Right lobe of liver (tissue), 6 donors: ENCODE measurements around the gene SLC11A2. TPM values are rescaled to one million over a fixed set of nuclear protein-coding genes. Genes with fewer than 3 reads are reported as not detected.

Source experiments
- ATAC-seq, 4 donors: fragments of 200-7000 bp; cut with Tn5 transposase; one replicate each; pipeline ENCODE4 v1.9.1; 2020; ENCODE audit warnings: mild to moderate bottlenecking in 4 of 4, moderate library complexity in 4 of 4
- DNase-seq, 3 donors: peaks; one replicate each; pipeline ENCODE4 v3.0.0-alpha.2; 2020
- H3K27ac ChIP-seq, 3 donors: fragments of 200-600 bp; one replicate each; pipeline ENCODE4 v1.8.0; 2022
- H3K27me3 ChIP-seq, 2 donors: fragments of 200-600 bp; one replicate each; pipeline ENCODE4 v1.8.0; 2022
- H3K36me3 ChIP-seq, 4 donors: fragments of 200-600 bp; sonication (generic) in 1 of 4; one replicate each; pipeline versions ENCODE4 v1.5.1 to v1.8.0; 2017 to 2022; ENCODE audit warnings: control low read depth in 1 of 4
- H3K4me1 ChIP-seq, 4 donors: fragments of 200-600 bp; sonication (generic) in 1 of 4; one replicate each; pipeline versions ENCODE4 v1.5.1 to v1.8.0; 2017 to 2022; ENCODE audit warnings: control low read depth in 1 of 4
- H3K4me3 ChIP-seq, 3 donors: fragments of 200-600 bp; one replicate each; pipeline ENCODE4 v1.8.0; 2022
- H3K9me3 ChIP-seq, 4 donors: fragments of 200-600 bp; sonication (generic) in 1 of 4; one replicate each; pipeline versions ENCODE4 v1.5.1 to v1.8.0; 2017 to 2022; ENCODE audit warnings: control low read depth in 1 of 4
- POLR2A ChIP-seq: fragments of 450-650 bp; IDR thresholded peaks from one replicate; pipeline ENCODE4 v1.6.1; 2017; ENCODE audit warnings: antibody characterized with exemption, mild to moderate bottlenecking
- WGBS: methylation state at CpG from one replicate; pipeline ENCODE4 v1.1.6; 2018; ENCODE audit warnings: low coverage, low lambda C conversion rate; ENCODE audit not compliant: insufficient coverage; ENCODE audit errors: missing lambda C conversion rate; 5-methylcytosine and 5-hydroxymethylcytosine counted together
- intact Hi-C, 2 donors: fragments of 100-400 bp; cut with DNase I; formaldehyde crosslinking; loops; one replicate each; pipeline versions ENCODE4 v1.11.2 to v1.14.1; 2022
- total RNA-seq, 6 experiments: library from RNA; depleted of rRNA in 2 of 6; stranded (reverse); fragments of >200 nt in 2 of 6; fragmentation: NEBNext Ultra II Directional in 3 of 6; extraction: Animal tissue kit (Norgen Biotek cat#: 25700) in 3 of 6; gene quantifications; one replicate each; pipeline versions ENCODE4 v1.1.0 to v1.2.4, GENCODE V29; 2016 to 2023
- TF ChIP-seq, protein P1 (sequence below), 4 donors: fragments of 200-600 bp in 3 of 4; fragments of 450-650 bp in 1 of 4; IDR thresholded peaks; one replicate each; pipeline versions ENCODE4 v1.5.1 to v1.8.0; 2016 to 2022; ENCODE audit warnings: antibody characterized with exemption in 4 of 4, mild to moderate bottlenecking in 2 of 4
- donor health status: DM: no; HTN: yes; CAD: no.
- donor health status: DM: no; HTN: no; CAD: no.
- donor health status: DM: no; HTN: no; CAD: no.
- donor health status: DM: no; HTN: yes; CAD: no.
- donor health status: DM: no; HTN: yes; CAD: no.

The SLC11A2 gene
- total RNA-seq, 6 experiments from 2014 or later = 27.8 to 51.6 (median 34.2) TPM

- no peak for DNase-seq
- no peak for ATAC-seq
- H3K27me3 ChIP-seq = no peaks in the 10 kb centered on the region
- H3K4me1 ChIP-seq = no peaks in the 10 kb centered on the region
- intact Hi-C loops = no loop called here
- no peak overlapping the region for H3K27ac ChIP-seq
- no peak overlapping the region for H3K4me3 ChIP-seq
- TF ChIP-seq, protein P1, sequence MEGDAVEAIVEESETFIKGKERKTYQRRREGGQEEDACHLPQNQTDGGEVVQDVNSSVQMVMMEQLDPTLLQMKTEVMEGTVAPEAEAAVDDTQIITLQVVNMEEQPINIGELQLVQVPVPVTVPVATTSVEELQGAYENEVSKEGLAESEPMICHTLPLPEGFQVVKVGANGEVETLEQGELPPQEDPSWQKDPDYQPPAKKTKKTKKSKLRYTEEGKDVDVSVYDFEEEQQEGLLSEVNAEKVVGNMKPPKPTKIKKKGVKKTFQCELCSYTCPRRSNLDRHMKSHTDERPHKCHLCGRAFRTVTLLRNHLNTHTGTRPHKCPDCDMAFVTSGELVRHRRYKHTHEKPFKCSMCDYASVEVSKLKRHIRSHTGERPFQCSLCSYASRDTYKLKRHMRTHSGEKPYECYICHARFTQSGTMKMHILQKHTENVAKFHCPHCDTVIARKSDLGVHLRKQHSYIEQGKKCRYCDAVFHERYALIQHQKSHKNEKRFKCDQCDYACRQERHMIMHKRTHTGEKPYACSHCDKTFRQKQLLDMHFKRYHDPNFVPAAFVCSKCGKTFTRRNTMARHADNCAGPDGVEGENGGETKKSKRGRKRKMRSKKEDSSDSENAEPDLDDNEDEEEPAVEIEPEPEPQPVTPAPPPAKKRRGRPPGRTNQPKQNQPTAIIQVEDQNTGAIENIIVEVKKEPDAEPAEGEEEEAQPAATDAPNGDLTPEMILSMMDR (IDR thresholded peaks at IDR 0.05) = no peak
- no peak for TF ChIP-seq POLR2A
- H3K36me3 ChIP-seq = peaks cover 3 to 44% (median 15%) of the 10 kb centered on the region in 4 donors
- WGBS = 100% methylated on average over 1 of the region's 1 CpG
- no peaks in the 10 kb centered on the region for H3K9me3 ChIP-seq
These were observed 24.4 kb downstream of the SLC11A2 start for GRCh38 chr12:51001799-51002198.

GRCh38 chr12:51000245-51000644, 25.9 kb downstream of the SLC11A2 start:
- ATAC-seq = no peak
- Histone ChIP-seq H3K36me3 (peaks cover 5 to 53% (median 22%) of the 10 kb centered on the region in 4 donors), H3K27ac (no peak overlapping the region), H3K9me3 (no peaks in the 10 kb centered on the region), H3K4me1 (no peaks in the 10 kb centered on the region), H3K4me3 (no peak overlapping the region), H3K27me3 (no peaks in the 10 kb centered on the region)
- 95% methylated on average over 7 of the region's 7 CpGs for WGBS
- DNase-seq = no peak
- TF ChIP-seq, protein P1 (IDR thresholded peaks at IDR 0.05) = no peak
- no peak for TF ChIP-seq POLR2A
- intact Hi-C loops = no loop called here

GRCh38 chr12:50999093-50999492, 27.1 kb downstream of the SLC11A2 start:
- no peaks in the 10 kb centered on the region for H3K9me3 ChIP-seq
- DNase-seq (no peak), ATAC-seq (peak in 3 of 4 donors; percentile 33 to 45 (median 42))
- H3K27ac ChIP-seq = no peak overlapping the region
- peaks cover 5 to 53% (median 19%) of the 10 kb centered on the region in 4 donors for H3K36me3 ChIP-seq
- no peaks in the 10 kb centered on the region for H3K4me1 ChIP-seq
- H3K4me3 ChIP-seq = no peak overlapping the region
- H3K27me3 ChIP-seq = no peaks in the 10 kb centered on the region
- intact Hi-C loops = no loop called here
- no peak for TF ChIP-seq POLR2A
- 58% methylated on average over 4 of the region's 4 CpGs for WGBS

GRCh38 chr12:50992819-50993218, 33.4 kb downstream of the SLC11A2 start:
- intact Hi-C loops = no loop called here

DNA sequence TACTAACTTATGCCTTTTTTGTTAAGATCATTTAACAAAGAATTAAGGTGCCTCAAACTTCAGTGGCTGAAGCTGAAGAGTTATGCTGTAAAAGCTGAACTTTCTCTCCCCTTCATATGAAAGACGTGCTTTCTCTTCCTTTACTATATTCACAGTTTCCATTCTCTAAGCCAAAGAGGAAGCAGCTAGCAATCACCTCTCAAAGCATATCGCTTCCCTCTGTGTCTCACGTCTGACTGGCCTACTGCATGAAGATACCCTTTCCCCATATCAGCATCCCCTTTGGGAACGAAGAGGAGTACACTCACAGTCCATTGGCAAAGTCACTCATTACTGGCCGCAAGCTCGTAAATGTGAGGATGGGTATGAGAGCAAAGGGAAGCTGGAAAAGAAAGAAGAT, 34.9 kb downstream of the SLC11A2 start:
- no peak for DNase-seq
- H3K27ac ChIP-seq = no peak overlapping the region
- H3K36me3 ChIP-seq = peaks cover 0 to 61% (median 25%) of the 10 kb centered on the region in 4 donors
- TF ChIP-seq, protein P1 (IDR thresholded peaks at IDR 0.05) = no peak
- no peak for TF ChIP-seq POLR2A
- no peak overlapping the region for H3K4me3 ChIP-seq
- peaks cover 0 to 5% (median 0%) of the 10 kb centered on the region in 4 donors for H3K4me1 ChIP-seq
- H3K9me3 ChIP-seq = no peaks in the 10 kb centered on the region
- no peak for ATAC-seq
- no peaks in the 10 kb centered on the region for H3K27me3 ChIP-seq
- WGBS = 72% methylated on average over 6 of the region's 6 CpGs
- intact Hi-C loops = no loop called here

More at GRCh38 chr12:50992819-50993218, 33.4 kb downstream of the SLC11A2 start:
- no peaks in the 10 kb centered on the region for H3K4me1 ChIP-seq
- DNase-seq = no peak
- no peaks in the 10 kb centered on the region for H3K27me3 ChIP-seq
- peaks cover 8 to 71% (median 32%) of the 10 kb centered on the region in 4 donors for H3K36me3 ChIP-seq
- TF ChIP-seq, protein P1 (IDR thresholded peaks at IDR 0.05) = no peak
- no peak for TF ChIP-seq POLR2A
- WGBS = 29% methylated on average over 2 of the region's 2 CpGs
- no peak overlapping the region for H3K4me3 ChIP-seq
- ATAC-seq = peak; percentile 33 to 51 (median 50)
- H3K27ac ChIP-seq = no peak overlapping the region
- no peaks in the 10 kb centered on the region for H3K9me3 ChIP-seq
